ENCODE measurements around the gene CACNA1B.

CACNA1B gene

GRCh38 chr9:138011951-138012500, 134.4 kb downstream of the CACNA1B start:
- TF ChIP-seq CTCF (conservative IDR thresholded peaks at IDR 0.05; ENCODE audit: low read depth, low read length), result no peak

GRCh38 chr9:138013273-138013672, 135.7 kb downstream of the CACNA1B start:
- DNase-seq (ENCODE audit: low read depth), result no peak

More at GRCh38 chr9:138011951-138012500, 134.4 kb downstream of the CACNA1B start:
- no peak for DNase-seq (ENCODE audit: low read depth)
- H3K4me3 ChIP-seq (ENCODE audit: low read depth, low read length), result no peak overlapping the region

GRCh38 chr9:138013836-138014562, 136.4 kb downstream of the CACNA1B start:
- no peak overlapping the region for H3K4me3 ChIP-seq (ENCODE audit: low read depth, low read length)
- DNase-seq (ENCODE audit: low read depth), result no peak
- TF ChIP-seq CTCF (conservative IDR thresholded peaks at IDR 0.05; ENCODE audit: low read depth, low read length), result no peak

More at GRCh38 chr9:138013273-138013672, 135.7 kb downstream of the CACNA1B start:
- no peak overlapping the region for H3K4me3 ChIP-seq (ENCODE audit: low read depth, low read length)
- TF ChIP-seq CTCF (conservative IDR thresholded peaks at IDR 0.05; ENCODE audit: low read depth, low read length), result no peak

- no peak for DNase-seq (ENCODE audit: low read depth)
- TF ChIP-seq CTCF (conservative IDR thresholded peaks at IDR 0.05; ENCODE audit: low read depth, low read length), result no peak
- no peak overlapping the region for H3K4me3 ChIP-seq (ENCODE audit: low read depth, low read length)
Observed at GRCh38 chr9:138014563-138014945, 137.0 kb downstream of the CACNA1B start.

- H3K4me3 ChIP-seq (ENCODE audit: low read depth, low read length), result no peak overlapping the region
- no peak for TF ChIP-seq CTCF (conservative IDR thresholded peaks at IDR 0.05; ENCODE audit: low read depth, low read length)
- no peak for DNase-seq (ENCODE audit: low read depth)
Observed at GRCh38 chr9:138015021-138015829, 137.6 kb downstream of the CACNA1B start.

GRCh38 chr9:138016406-138017187, 139.0 kb downstream of the CACNA1B start:
- no peak for TF ChIP-seq CTCF (conservative IDR thresholded peaks at IDR 0.05; ENCODE audit: low read depth, low read length)
- no peak for DNase-seq (ENCODE audit: low read depth)
- H3K4me3 ChIP-seq (ENCODE audit: low read depth, low read length), result no peak overlapping the region
